Measurements from ENCODE around the gene AFAP1.

AFAP1 gene

GRCh38 chr4:7818399-7818911, 121.2 kb downstream of the AFAP1 start:
- DNase-seq: no peak

- DNase-seq: no peak
Measured at GRCh38 chr4:7817877-7818398, 121.7 kb downstream of the AFAP1 start.

DNA sequence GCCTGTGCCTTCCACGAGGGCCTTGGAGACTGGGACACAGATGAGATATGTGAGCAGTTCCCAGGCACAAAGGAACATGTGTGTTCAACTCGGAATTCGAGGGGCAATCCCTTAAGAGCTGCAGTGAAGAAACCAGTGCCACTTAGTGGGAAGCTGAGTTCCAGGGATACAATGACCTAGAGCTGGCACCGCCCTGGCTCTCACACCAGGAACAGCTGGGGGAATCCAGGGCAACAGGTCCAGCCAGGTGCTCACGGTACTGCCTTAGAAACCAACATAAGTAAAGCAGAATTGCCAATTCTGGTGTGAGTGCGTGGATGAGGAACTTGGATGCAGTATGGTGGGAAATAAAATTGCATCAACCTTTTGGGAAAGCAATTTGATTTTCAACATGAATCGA, 122.9 kb downstream of the AFAP1 start:
- DNase-seq: no peak

- no peak for DNase-seq
Measured at GRCh38 chr4:7815981-7816380, 123.7 kb downstream of the AFAP1 start.

DNA sequence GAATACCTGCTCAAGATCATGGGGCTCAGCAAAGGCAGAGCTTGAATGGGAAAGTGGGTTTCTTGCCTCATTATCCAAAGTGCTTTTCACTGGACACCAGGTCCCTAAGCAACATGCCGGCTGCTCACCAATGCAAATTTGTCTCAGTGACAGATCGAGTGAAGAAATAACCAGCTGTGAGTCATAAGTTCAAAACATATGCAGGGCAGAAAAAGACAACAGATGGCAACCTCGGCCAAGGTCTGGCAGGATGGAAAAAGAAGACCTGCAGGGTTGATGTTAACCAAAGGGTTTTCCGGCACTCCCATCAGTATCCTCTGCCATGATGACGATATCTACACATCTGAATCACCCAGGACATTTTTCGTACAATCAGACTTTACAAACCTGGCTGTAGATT, 124.1 kb downstream of the AFAP1 start:
- DNase-seq: no peak

DNA sequence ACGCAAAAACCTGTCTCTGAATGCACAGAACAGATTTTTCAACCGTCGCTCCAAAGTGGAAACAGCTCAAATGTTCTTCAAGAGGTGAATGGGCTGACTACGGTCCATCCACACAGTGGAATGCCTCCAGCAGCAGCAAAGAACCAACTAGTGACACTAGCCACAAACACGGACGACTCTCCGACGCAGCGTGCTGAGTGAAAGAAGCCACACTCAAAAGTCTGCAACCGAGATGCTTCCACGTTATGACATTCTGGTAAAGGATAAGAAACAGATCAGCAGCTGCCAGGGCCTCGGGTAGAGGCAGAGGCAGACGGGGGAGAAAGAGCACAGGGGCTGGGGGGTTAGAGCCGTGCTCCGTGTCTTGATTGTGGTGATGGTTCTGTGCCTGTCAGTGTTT, 125.2 kb downstream of the AFAP1 start:
- DNase-seq: no peak

GRCh38 chr4:7813674-7814073, 126.0 kb downstream of the AFAP1 start:
- no peak for DNase-seq

- no peak for DNase-seq
Measured at GRCh38 chr4:7812921-7813320, 126.7 kb downstream of the AFAP1 start.

GRCh38 chr4:7812231-7812857, 127.3 kb downstream of the AFAP1 start:
- no peak for DNase-seq

- DNase-seq: no peak
Measured at GRCh38 chr4:7811536-7812191, 128.0 kb downstream of the AFAP1 start.

DNA sequence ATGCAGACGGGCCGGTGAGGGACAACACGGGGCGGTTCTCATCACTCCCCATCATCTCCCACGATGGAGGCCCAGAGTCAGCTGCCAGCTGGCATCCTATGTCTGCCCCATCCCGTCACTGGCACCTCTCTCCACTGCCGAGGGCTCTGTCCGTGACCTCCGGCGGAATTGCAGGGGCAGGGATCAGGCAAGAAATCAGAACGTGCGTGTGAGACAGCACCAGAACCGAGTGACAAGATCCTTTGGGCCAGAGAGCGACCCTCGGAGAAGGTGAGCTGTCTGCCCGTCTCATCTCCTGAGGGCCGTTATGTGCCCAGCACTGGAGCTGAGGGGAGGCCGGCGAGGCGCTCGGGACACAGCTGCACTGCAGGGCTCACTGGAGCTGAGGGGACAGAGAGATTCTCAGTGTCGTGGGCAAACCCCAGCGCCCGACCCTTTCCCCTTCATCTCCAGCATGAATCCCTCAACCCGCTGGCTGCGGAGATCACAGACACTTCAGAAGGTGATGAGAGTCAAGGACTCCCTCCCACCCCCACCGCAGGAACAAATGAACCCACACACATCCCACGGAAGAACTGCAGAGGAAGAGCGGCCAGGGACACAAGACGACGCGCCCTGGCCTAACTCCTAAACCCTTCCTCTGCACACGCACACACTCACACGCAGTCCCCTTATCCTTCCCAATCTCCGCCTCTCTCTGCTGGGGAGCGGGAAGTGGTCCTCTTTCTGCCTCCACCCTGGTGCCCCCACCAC, 128.7 kb downstream of the AFAP1 start:
- DNase-seq: no peak

DNA sequence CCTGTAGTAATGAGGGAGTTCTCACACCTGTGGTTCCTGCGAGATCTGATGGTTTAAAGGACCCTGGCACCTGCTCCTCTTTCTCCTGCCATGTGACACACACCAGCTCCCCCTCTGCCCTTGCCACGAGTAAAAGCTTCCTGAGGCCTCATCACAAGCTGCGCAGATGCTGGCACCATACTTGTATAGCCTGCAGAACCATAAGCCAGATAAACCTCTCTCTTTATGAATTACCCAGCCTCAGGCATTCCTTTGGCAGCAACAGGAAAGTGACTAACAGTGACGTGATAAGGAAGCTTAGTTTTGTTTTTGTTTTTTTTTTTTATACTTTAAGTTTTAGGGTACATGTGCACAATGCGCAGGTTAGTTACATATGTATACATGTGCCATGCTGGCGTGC, 130.9 kb downstream of the AFAP1 start:
- no peak for DNase-seq

DNA sequence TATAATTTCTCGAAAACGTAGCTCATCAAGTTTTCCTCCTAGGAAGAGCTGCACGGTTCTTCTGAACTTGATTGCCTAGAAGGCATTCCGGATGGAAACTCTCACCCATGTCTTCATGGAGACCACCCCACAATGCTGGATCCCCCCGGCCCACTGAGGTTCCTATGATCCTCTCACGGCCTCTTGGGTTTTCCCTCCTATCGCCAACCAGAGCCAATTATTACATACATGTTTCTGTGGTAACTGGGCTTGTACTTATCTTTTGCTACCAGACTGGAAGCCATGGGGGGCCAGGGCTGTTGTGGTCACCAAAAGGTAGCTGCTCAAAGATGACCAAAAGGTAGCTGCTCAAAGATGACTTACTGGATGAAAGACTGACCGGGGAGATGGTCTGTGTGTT, 131.5 kb downstream of the AFAP1 start:
- no peak for DNase-seq

GRCh38 chr4:7807351-7807921, 132.2 kb downstream of the AFAP1 start:
- peak in 1 of 2 donors; percentile 4 for DNase-seq

- DNase-seq: no peak
Measured at GRCh38 chr4:7806338-7807090, 133.1 kb downstream of the AFAP1 start.

GRCh38 chr4:7805533-7806337, 133.9 kb downstream of the AFAP1 start:
- no peak for DNase-seq

GRCh38 chr4:7804756-7805385, 134.8 kb downstream of the AFAP1 start:
- DNase-seq: no peak

GRCh38 chr4:7803992-7804755, 135.5 kb downstream of the AFAP1 start:
- peak; percentile 36 to 88 for DNase-seq

DNA sequence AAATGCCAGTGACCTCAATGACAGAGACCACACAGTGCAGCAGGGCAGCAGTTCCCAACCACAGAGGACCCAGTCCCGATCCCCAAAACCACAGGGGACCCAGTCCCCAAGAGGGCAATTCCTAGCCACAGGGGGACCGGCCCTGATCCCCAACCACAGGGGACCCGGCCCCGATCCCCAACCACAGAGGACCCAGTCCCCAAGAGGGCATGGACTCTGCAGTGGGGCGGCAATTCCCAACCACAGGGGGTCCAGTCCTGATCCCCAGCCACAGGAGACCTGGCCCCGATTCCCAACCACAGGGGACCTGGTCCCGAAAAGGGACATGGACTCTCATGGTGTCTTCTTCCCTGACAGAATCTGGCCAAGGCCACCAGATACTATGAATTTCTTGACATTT, 136.3 kb downstream of the AFAP1 start:
- no peak for DNase-seq

- DNase-seq: peak; percentile 55 to 91
Measured at GRCh38 chr4:7802093-7802726, 137.5 kb downstream of the AFAP1 start.
